Hematopoietic multipotent progenitor cell (in vitro differentiated cells): ENCODE data around the gene ATP6V0B. TPM values are rescaled to one million over a fixed set of nuclear protein-coding genes. Genes with fewer than 3 reads are reported as not detected.
A peak's percentile ranks its signal among the peaks of the same experiment; 100 is the strongest.

Source experiments
- DNase-seq, 3 donors: peaks; one replicate each; pipeline ENCODE4 v3.0.0-alpha.2; 2011 to 2015; ENCODE audit warnings: low read depth in 2 of 3, low spot score in 2 of 3
- total RNA-seq: library from RNA; depleted of rRNA; stranded (reverse); fragments of >200 nt; gene quantifications from one replicate; pipeline ENCODE4 v1.2.3, GENCODE V29; 2012

ATP6V0B gene
- total RNA-seq = 131 TPM

DNA sequence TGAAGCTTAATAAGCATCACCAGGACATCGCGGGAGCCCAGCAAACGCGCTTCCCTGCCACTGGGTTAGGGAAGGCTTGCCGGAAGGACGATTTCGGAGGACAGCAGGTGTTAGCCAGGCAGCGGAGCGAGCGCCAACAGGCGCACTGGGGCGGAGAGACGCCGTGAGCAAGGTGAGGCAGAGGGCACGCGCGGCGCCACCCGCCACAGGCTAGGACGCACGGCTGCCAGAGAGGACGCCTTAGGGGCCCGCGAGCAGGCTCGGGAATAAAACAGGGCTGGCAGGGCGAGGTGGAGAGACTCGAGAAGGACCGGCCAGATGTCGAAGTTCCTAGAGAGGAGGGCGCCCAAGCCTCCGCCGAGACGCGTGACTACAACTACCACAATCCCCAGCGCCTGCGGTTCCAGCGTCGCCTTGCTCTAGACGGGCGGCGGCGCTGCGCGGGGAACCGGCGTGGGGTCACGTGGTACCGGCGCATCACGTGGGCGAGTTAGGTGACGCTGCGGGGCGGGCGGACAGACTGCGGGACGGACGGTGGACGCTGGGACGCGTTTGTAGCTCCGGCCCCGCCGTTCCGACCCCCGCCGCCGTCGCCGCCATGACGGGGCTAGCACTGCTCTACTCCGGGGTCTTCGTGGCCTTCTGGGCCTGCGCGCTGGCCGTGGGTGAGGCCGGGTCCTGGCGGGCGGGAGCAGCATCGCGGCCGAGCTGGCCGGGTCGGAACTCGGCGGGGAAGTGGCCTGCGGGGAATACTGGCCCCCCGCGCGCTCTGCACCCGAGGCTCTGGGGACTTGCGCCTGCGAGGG lies at the start of gene ATP6V0B:
Gene ATP6V0B, plus strand, starts transcription at position 518 of the 806 bp plus-strand sequence. Its CDS starts 81 bp downstream, at position 599.
- peak; percentile 82 to 94 (median 92) for DNase-seq

DNA sequence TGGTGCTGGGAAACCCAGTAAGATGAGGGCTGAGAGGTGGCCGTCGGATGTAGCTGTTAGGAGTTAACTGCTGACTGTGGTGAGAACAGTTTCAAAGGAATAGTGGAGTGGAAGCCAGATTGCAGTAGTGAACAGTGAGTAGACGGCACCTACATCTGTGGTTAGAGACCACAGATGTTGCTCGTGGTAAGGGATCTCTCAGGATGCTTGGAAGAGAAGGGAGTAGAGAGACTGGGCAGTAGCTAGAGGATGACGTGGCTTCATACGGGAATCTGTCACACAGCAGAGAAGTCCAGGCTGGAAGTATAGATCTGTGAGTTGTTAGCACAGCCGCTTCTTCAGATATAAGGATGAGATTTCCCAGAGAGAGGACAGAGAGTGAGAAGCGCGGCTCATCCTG lies 48.9 kb upstream of the ATP6V0B start:
- no peak for DNase-seq

GRCh38 chr1:43930168-43930948 lies 44.4 kb upstream of the ATP6V0B start:
- peak in 1 of 3 donors; percentile 32 for DNase-seq

GRCh38 chr1:43930949-43931275 lies 43.8 kb upstream of the ATP6V0B start:
- no peak for DNase-seq

GRCh38 chr1:43931711-43932660 lies 42.8 kb upstream of the ATP6V0B start:
- no peak for DNase-seq

DNA sequence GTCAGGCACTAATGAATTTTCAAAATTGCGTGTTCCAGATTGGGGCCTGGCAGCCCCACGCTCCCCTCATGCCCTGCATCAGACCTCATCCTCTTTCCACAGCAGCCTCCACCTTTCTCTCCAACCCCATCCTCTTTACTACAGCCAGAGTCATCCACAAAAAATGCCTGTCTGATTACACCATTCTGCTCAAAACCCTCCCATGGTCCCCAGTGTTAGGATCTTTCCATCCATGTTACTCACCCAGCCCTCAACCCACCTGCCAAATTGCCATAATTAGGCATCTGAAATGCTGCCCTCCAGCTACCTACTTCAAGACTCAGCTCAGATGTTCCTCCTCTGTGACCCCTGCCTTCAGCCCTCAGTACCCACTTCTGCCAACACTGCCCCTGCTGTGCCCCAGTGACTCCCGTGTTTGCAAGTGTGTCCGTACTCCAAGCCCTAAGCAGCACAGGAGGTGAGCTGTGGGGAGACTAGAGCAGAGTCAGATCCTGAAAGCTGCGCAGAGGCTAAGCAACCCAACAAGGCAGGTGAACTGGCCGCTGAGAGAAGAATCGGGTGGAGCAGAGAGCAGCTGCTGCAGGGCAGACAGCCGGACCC lies 41.9 kb upstream of the ATP6V0B start:
- peak in 1 of 3 donors; percentile 22 for DNase-seq

GRCh38 chr1:43933386-43934100 lies 41.2 kb upstream of the ATP6V0B start, which contains the start of gene ARTN:
ARTN (plus strand) TSS chr1:43933801; CDS start chr1:43935657, 1,856 bp downstream.
- DNase-seq = peak in 1 of 3 donors; percentile 17

DNA sequence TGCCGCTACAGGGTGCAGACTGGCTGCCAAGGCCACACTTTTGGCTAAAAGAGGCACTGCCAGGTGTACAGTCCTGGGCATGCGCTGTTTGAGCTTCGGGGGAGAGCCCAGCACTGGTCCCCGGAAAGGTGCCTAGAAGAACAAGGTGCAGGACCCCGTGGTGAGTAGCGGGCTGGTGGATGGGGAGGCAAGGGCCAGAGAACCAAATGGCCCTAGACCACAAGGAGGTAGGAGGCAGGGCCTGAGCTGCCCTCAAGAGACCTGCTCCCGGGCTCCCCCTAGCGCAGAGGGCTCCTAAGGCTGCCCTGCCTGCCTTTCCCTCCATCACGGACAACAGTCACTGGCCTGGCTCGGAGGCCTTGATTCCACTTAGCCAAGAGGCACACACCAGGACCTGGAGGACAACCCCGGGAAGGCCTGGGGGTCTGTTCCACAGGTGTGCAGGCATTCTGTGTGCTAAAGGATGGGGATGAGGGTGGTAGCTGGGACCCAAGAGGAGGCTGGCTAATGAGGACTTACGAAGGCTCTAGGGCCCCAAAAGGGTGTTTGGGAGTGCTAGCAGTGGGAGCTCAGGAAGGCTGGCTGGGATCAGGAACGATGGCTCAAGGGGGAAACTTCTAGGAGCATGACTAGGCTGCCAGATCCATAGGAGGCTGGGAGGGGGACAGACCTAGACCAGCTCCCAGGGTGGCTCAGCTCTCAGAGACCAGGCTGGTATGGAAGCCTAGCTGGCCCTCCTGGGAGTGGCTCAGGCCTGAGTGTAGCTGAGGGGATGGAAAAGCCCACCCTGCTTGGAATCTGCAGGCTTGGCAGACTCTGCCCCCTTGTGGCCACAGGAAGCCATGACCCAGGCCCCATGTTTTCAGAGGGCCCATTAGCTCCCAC lies 40.4 kb upstream of the ATP6V0B start:
- peak in 2 of 3 donors; percentile 58 to 69 for DNase-seq

GRCh38 chr1:43934986-43935324 lies 39.8 kb upstream of the ATP6V0B start:
- no peak for DNase-seq

DNA sequence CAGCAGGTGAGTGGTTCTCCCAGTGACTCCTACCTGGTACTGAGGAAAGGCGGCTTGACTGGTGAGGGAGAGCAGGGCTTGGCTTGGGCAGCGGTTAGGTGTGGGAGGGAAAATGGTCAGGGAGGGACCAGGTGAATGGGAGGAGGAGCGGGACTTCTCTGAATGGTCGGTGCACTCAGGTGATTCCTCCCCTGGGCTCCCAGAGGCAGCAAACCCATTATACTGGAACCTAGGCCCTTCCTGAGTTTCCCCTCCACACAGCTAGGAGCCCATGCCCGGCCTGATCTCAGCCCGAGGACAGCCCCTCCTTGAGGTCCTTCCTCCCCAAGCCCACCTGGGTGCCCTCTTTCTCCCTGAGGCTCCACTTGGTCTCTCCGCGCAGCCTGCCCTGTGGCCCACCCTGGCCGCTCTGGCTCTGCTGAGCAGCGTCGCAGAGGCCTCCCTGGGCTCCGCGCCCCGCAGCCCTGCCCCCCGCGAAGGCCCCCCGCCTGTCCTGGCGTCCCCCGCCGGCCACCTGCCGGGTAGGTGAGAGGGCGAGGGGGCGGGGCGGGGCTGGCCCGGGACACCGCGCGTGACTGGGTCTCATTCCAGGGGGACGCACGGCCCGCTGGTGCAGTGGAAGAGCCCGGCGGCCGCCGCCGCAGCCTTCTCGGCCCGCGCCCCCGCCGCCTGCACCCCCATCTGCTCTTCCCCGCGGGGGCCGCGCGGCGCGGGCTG lies 38.9 kb upstream of the ATP6V0B start:
- DNase-seq = no peak

- peak in 1 of 3 donors; percentile 50 for DNase-seq
Observed at GRCh38 chr1:43936431-43937151, 38.2 kb upstream of the ATP6V0B start.

DNA sequence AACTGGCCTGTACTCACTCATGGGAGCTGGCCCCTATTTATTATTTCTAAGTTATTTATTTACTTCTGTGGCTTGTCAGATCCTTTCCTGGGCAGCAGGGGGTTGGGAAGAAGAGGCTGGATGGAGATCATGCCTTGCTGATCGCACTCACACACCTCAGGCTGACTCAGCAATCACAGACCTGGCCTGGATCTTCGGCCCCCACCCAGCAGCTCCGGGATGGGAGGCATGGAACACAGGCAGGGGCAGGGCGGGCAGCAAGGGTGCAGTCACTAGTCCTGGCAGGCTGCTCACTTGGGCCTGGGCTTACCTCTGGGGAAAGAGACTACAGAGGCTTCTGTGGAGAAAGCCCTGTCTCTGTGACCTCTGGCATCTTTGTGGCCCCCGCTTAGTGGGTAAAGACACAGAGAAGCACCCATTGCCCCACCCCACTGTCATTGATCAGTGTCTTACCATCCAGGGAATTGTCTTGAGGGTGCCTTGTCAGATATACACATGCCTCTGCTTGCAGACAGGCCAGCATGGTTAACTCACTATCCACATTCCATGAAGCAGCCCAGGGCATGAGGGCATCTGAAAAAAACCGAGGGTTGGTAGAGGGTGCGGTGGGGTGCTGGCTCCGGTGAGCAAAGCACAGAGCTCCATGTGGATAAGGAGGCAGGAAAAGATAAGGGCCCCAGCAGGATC lies 37.4 kb upstream of the ATP6V0B start:
- no peak for DNase-seq

GRCh38 chr1:43938383-43938782 lies 36.4 kb upstream of the ATP6V0B start:
- DNase-seq = no peak

DNA sequence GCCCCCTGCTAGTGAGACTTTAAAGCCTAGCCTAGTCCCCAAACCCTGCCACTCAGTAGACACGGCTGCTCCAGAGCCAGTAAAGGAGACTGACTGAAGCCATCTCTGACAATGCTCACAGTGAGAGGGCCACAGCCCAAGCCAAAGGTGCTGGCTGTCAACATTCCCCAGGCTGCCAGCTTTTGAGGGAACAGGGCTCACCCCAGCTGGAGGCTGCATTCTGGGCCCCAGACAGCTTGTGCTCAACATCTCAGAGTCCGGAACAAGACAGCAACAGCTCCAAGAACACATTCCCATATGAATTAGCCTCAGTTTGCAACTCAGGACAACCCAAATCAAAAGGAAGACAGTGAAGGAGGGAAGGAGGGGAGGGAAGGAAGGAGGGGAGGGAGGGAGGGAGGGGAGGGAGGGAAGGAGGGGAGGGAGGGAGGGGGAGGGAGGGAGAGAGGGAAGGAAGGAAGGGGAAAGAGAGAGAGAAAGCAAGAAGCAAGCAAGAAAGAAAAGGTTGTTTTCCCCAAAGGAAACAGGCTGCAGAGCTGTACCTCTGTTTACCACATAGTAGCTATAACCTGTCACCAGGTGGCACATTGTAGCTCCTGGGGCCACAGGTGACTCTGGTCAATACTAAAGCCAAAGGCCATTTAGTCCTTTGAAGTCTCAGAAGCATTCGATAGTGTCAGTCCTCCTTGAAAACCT lies 35.7 kb upstream of the ATP6V0B start:
- no peak for DNase-seq

DNA sequence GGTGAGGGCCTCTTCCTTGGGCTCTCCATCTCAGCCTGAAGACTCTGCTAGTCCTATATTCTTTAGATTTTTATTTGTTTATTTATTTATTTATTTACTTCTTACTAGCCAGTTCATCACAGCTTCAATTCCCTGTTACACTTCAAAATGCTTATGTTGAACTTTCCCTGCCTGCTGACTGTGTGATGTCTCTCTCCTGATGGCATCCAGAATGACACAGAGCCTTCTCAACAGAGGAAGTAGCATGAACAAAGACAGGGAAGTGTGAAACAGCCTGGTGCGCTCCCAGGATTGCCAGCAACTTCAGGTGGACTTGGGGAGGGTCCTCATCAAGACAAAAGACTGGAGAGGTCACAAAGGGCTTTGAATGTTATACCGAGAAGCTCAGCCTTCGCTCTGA lies 32.3 kb upstream of the ATP6V0B start:
- no peak for DNase-seq

- no peak for DNase-seq
Observed at GRCh38 chr1:43944860-43945259, 29.9 kb upstream of the ATP6V0B start.
